Activated naive CD4-positive, alpha-beta T cell (primary cell): Measurements from ENCODE around the gene DOP1B.
"Not testable (repeated sequence)": the region's sequence is repeated elsewhere in the genome, so short reads cannot be mapped to it uniquely, and the experiment has no call there.

Experiments
- DNase-seq, 4 experiments: peaks; one replicate each; lab custom pipeline; 2025; lab: John Stamatoyannopoulos, UW

Gene DOP1B, protein sequence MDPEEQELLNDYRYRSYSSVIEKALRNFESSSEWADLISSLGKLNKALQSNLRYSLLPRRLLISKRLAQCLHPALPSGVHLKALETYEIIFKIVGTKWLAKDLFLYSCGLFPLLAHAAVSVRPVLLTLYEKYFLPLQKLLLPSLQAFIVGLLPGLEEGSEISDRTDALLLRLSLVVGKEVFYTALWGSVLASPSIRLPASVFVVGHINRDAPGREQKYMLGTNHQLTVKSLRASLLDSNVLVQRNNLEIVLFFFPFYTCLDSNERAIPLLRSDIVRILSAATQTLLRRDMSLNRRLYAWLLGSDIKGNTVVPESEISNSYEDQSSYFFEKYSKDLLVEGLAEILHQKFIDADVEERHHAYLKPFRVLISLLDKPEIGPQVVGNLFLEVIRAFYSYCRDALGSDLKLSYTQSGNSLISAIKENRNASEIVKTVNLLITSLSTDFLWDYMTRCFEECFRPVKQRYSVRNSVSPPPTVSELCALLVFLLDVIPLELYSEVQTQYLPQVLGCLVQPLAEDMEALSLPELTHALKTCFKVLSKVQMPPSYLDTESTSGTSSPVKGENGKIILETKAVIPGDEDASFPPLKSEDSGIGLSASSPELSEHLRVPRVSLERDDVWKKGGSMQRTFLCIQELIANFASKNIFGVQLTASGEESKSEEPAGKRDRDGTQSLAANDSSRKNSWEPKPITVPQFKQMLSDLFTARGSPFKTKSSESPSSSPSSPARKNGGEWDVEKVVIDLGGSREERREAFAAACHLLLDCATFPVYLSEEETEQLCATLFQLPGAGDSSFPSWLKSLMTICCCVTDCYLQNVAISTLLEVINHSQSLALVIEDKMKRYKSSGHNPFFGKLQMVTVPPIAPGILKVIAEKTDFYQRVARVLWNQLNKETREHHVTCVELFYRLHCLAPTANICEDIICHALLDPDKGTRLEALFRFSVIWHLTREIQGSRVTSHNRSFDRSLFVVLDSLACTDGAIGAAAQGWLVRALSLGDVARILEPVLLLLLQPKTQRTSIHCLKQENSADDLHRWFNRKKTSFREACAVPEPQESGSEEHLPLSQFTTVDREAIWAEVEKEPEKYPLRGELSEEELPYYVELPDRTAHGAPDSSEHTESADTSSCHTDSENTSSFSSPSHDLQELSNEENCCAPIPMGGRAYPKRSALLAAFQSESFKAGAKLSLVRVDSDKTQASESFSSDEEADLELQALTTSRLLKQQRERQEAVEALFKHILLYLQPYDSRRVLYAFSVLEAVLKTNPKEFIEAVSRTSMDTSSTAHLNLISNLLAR (N-terminal part only)

DNA sequence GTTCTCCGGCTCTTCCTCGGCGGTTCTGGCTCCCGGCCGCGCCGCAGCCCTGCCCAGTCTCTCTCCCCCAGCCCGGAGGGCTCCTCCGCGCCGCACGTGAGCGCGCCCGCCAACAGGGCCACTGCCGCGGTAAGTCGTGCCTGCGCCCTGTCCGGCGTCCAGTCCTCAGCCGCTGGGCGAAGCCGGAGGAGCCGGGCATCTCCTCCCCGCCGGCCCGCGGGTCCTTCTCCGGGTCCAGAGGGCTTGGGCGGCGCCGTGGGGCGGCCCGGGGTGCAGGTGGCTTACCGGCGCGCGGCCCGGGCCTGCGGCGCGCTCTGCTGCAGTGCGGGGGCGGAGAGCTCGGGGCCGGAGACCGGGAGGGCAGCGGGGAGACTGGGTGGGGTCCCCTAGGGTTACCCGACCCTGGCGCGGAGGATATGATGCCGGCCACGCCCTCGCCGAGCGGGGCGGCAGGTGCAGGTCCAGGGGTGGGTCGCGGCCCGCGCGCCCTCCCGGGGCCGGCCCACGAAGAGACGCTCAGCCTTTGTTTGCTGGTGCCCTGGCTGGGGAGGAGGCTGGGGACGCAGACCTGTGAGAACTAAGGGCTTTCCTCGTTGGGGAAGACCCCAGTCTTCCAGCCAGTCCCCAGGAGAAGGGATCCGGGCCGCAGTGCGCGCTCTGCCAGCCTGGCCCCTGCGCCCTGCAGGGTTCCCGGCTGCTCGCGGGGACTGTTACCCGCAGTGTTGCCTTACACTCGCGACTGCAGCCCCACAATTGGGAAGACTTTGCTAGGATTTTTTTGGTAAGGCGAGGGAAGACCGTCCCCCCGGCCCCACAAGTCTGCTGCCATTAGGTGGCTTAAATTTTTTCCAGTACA is at the start of gene DOP1B:
TSS of gene DOP1B (plus strand) at position 10 of the 856 bp plus-strand sequence. CDS start 7,910 bp downstream, outside the sequence.
- DNase-seq = peak in 2 of 4 experiments; percentile 29 to 32

DNA sequence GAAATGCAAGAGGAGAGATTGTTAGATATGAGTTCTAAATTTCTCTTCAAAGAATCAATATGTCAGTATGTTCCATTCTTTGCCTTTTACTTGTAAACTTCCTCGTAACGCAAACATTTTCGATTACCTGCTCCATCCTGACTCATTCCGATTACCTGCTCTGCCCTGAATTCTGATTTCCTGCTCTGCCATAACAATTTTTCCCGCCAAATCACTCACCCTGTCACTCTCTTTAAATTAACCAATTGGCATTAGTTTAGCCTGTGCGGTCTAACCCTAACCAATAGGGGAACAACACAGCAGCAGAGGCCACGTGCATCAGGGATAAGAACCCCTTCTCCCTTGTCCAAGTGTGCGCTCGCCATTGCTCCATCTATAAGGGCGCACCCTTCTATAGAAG is 46.8 kb upstream of the DOP1B start:
- DNase-seq = no peak

DNA sequence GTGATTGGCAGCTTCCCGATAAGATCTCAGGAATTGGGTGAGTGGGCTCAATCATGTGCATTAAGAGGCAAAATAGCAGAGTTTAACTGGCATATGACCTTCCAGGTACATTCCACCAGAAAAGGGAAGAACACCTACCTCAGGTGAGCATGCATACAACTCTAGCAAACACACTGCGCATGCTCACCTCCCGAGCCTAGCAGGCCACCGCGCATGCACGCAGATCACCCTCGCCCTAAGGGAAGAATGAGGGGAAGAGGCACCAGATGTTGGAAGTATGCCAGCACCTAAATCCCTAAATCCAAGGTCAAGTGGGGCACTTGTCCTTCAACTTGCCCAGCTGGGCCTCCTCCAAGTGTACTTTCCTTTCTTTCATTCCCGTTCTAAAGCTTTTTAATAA is 45.4 kb upstream of the DOP1B start:
- DNase-seq = no peak

DNA sequence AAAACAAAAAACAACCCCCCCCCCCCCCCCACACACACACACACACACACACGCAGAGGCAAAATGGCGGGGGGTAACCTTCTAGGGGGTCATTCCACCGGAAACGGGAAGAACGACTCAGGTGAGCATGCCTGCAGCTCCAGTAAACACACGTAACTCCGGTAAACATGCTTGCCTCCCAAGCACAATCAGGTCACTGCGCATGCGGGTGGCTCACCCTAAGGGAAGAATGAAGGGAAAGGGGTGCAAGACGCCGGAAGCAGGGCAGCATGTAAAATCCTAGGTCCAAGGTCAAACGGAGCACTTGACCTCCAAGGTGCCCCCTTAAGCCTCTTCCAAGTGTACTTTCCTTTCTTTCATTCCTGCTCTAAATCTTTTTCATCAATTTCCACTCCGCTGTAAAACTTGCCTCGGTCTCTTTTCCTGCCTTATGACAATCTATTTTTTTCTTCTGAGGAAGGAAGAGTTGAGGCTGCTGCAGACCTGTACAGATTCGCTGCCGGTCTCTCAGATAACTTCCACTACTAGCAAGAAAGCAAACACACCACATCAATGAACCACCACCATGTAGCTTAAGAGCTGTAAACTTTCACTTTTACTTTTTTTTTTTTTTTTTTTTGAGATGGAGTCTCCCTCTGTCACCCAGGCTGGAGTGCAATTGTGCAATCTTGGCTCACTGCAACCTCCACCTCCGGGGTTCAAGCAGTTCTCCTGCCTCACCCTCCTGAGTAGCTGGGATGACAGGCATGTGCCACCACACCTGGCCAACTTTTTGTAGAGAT is 42.8 kb upstream of the DOP1B start:
- peak in 2 of 4 experiments; percentile 3 to 23 for DNase-seq

DNA sequence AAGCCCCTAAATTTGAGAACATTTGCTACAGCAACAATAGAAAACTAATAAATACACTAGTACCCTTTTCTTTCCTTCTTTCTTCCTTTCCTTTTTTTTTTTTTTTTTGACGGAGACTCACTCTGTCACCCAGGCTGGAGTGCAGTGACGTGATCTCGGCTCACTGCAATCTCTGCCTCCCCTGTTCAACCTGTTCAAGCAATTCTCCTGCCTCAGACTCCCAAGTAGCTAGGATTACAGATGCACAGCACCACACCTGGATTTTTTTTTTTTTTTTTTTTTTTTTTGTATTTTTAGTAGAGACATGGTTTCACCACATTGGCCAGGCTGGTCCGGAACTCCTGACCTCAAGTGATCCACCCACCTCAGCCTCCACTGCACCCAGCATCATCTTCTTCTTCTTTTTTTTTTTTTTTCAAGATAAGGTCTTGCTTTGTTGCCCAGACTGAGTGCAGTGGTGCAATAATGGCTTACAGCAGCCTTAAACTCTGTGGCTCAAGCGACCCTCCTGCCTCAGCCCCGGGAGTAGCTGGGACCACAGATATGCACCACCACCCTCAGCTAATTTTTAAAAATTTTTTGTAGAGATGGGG is 41.4 kb upstream of the DOP1B start:
- DNase-seq = no peak

DNA sequence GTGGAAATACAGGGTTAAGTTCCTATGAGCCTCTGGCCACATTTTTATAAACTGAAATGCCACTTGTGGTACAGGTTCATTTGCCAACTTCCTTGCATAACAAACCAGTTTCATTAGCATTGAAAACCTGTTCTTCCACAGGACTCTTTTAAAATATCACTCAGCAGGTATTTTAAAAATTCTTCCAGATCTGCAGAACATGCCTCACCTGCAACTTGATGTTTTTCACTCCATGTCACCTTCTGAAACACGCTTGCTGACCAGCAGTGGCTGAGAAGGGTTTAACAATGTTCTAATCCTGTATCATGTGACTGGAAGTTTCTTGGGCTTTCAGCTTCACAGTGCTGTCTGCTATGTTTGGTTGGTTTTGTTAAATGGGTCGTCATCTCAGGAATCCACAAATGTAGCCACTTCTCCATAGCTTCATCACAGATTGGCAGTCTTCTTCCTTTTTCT is 39.3 kb upstream of the DOP1B start:
- no peak for DNase-seq

DNA sequence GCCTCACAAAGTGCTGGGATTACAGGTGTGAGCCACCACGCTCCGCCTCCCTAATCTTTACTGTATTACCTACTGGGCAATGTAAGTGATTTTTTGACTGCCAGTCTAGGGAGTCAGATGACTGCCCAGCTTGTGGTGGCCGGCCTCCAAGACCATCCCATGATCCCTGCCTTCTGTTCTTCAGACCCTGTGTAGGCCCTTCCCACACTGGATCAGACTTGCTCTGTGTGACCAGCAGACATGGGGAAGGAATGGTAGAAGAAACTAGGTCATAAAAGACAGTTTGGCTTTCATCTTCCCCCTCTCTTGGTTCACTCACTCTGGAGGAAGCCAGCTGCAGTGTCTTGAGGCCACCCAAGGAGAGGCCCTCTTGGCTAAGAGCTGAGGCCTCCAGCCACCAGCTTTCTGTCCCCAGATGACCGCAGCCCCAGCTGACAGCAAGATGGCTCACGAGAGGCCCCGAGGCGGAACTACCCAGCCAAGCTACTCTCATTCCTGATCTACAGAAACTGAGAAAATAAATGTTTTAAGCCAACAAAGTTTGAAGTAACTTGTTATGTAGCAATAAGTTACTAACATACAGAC is 36.2 kb upstream of the DOP1B start:
- no peak for DNase-seq

DNA sequence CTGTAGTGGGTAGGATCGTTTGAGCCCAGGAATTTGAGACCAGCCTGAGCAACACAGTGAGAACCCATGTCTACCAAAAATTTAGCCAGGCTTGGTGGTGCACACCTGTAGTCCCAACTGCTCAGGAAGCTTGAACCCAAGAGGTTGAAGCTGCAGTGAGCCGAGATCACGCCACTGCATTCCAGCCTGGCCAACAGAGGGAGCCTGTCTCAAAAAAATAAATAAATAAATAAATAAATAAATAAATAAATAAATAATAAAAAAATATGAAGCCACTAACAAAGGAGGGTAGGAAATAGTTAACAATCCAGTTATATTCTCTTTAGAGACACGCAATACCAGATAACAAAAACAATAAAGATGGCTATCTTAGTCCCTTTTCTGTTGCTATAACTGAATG is 33.6 kb upstream of the DOP1B start:
- DNase-seq = no peak

DNA sequence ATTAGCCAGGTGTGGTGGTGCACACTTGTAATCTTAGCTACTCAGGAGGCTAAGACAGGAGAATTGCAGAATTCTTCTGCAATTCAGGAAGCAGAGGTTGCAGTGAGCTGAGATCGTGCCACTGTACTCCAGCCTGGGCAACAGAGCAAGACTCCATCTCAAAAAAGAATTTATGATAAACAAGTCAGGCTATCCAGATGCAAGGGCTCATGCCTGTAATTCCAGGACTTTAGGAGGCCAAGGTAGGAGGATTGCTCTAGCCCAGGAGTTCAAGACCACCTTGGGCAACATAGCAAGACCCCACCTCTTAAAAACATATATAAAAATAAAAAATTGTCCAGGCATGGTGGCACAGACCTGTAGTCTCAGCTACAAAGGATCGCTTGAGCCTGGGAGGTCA is 32.2 kb upstream of the DOP1B start:
- DNase-seq = no peak

DNA sequence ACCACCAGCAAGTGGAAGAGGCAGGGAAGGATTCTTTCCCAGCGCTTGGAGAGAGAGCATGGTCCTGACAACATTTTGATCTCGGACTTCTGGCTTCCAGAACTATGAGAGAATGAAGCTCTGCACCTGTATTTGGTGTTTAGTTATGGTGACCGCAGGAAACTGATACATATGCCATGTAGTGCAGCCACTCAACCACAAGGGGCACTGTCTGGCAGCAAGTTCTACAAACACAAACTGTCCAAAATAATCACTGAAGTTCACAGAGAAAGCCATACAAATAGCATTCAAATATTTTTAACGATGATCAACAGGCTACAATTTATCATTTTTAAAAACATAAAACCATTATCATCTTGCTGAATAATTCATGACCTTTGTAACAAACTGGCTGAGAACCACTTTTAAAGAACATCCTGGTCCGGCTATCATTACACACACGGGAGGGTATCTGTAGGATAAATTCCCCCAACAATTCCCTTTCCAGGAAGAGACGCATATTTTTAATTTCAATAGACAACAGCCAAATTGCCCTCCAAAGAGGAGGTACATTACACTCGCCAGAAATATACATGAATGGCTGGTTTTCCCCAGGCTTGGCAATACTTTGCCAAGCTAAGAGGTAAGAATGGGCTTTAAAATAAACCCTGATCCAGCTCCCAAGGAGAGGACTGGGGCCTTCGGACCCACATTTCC is 31.0 kb upstream of the DOP1B start:
- peak in 2 of 4 experiments; percentile 18 to 40 for DNase-seq

DNA sequence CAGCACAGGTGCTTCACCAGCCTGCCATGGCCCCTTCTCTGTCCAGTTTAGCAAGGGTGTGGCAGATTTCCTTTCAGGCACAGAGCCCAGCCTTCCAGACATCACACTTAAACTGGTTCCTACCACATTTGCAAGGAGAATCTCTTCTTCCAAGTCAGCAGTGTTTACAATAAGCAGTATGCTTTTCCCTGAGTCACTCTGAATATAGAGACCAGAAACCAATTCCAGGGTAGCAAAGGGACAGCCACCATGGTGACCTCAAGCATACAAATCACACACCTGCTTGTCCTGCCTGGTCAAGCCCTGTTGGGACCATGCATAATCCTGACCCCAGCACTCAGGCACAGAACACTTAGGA is 30.4 kb upstream of the DOP1B start:
- no peak for DNase-seq

DNA sequence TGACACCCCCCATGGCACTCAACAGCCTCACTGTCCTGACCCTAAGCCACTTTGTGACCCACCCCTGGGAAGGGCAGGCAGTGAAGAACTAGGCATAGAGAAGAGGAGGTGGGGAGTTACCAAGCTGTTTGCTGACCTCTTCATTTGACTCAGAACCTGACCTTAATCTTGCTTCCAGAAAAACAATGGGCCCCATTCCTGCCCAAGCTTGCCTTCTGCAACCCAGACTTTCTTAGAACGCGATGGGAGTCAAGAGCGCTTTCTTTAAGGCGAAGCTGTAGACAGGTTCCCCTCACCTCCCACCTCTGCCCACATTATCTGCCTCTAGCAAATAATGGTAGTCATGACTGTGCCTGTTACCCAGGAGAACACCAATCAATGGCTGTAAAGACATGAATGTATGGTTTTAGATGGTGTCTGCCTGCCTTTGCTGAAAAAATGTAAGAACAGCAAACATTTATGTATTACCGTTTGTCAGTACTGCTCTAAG is 30.0 kb upstream of the DOP1B start:
- DNase-seq = no peak

DNA sequence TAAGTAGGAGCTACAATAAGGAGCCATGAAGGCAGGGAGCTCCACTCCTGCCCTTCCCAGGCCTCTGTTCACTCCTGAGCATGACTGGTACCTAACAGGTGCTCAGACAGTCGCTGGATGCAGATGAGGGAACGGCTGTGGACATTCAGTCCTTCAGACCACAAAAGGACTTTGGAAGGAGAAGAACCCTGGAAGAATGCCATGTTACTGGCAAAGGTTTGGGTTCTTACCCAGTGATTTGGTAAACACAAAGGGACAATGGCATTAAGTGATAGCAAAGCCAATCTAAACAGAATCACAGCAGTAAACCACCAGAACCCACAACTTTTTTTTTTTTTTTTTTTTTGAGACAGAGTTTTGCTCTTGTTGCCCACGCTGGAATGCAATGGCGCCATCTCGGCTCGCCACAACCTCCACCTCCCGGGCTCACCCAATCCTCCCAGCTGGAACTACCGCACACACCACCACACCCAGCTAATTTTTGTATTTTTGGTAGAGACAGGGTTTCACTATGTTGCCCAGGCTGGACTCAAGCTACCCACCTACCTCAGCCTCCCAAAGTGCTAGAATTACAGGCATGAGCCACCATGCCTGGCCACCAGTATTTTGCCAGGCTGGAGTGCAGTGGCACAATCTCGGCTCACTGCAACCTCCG is 29.2 kb upstream of the DOP1B start:
- DNase-seq = no peak

DNA sequence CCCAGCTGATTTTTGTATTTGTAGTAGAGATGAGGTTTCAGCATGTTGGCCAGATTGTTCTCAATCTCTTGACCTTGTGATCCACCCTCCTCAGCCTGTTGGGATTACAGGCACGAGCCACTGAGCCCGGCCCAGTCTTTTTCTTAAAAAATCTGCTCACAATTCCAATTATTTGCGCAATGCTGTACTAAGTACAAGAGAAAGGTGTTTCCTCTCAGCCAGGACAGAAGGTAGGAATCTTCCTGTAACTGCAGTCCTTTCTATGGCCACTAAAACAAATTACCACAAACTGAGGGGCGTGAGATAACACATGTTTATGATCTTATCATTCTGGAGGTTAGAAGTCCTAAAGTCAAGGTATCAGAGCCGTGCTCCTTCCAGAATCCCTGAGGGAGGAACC is 28.6 kb upstream of the DOP1B start:
- DNase-seq = no peak

DNA sequence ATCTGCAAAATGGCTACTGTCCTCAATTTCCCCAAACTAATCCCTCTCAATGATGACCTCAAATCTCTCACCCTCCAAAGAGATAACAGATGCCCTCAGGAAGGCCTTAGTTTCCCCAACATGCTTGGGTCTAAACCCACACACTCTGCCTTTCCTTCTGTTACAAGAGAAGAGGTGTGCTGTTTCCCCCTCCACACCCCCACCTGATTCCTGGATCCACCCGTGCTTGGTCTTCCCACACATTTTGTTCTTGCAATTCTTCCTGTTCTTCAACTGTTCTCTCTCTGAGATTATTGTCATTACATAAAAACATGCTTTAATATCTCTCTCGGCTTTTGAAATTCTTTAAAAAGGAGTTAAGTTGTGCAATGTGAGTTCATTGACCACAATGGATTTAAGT is 27.4 kb upstream of the DOP1B start:
- no peak for DNase-seq

DNA sequence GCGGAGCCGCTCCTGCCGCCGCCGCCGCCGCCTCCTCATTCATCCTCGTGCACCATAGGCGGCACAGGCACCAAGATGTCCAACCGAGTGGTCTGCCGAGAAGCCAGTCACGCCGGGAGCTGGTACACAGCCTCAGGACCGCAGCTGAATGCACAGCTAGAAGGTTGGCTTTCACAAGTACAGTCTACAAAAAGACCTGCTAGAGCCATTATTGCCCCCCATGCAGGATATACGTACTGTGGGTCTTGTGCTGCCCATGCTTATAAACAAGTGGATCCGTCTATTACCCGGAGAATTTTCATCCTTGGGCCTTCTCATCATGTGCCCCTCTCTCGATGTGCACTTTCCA is 26.2 kb upstream of the DOP1B start:
- DNase-seq = not testable (repeated sequence)

DNA sequence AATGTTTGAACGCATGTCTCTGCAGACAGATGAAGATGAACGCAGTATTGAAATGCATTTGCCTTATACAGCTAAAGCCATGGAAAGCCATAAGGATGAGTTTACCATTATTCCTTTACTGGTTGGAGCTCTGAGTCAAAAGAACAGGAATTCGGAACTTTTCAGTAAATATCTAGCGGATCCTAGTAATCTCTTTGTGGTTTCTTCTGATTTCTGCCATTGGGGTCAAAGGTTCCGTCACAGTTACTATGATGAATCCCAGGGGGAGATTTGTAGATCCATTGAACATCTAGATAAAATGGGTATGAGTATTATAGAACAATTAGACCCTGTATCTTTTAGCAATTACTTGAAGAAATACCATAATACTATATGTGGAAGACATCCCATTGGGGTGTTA is 25.8 kb upstream of the DOP1B start:
- DNase-seq = not testable (repeated sequence)

DNA sequence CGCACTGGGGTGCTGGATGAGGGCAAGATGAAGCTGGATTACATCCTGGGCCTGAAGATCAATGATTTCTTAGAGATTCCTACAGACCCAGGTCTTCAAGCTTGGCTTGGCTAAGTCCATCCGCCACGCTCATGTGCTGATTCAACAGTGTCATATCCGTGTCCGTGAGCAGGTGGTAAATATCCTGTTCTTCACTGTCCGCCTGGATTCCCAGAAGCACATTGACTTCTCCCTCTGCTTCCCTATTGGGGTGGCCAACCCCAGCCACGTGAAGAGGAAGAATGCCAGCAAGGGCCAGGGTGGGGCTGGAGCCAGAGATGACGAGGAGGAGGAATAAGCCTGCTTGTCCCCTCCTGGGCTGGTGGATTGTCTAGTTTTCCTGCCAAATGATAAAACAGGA is 23.9 kb upstream of the DOP1B start:
- DNase-seq = no peak
